Measurements from ENCODE around the gene GADD45B. TPM values are rescaled to one million over a fixed set of nuclear protein-coding genes. Genes with fewer than 3 reads are reported as not detected.
A peak's percentile ranks its signal among the peaks of the same experiment; 100 is the strongest.
"Not testable (repeated sequence)": the region's sequence is repeated elsewhere in the genome, so short reads cannot be mapped to it uniquely, and the experiment has no call there.

Gene GADD45B
- total RNA-seq, 1 donor from 2014 or later, result 16.9 TPM

DNA sequence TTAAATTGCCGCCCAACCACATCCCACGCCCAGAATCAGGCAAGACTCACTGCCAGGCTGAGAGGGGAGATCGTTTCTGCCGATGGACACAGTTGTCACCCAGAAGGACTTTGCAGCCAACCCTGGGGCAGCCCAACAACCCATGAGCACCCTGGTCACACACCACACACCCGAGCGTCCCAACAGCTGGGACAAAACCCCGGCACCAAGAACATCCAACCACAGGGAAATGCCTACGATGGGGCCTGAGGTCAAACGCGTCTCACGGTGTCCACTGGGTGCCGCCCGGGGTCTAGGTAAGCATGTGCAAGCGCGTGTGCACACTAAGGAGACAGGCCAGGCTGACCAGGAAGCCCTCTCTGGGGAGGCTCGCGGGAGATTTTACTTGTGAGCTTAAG lies 32.1 kb upstream of the GADD45B start:
- peak; percentile 86 for DNase-seq (ENCODE audit: low read depth)

GRCh38 chr19:2444251-2445002 lies 31.5 kb upstream of the GADD45B start:
- DNase-seq (ENCODE audit: low read depth), result no peak

GRCh38 chr19:2446381-2446780 lies 29.5 kb upstream of the GADD45B start:
- peak; percentile 100 for DNase-seq (ENCODE audit: low read depth)

- DNase-seq (ENCODE audit: low read depth), result peak; percentile 63
Observed at GRCh38 chr19:2449019-2449418, 26.9 kb upstream of the GADD45B start.

DNA sequence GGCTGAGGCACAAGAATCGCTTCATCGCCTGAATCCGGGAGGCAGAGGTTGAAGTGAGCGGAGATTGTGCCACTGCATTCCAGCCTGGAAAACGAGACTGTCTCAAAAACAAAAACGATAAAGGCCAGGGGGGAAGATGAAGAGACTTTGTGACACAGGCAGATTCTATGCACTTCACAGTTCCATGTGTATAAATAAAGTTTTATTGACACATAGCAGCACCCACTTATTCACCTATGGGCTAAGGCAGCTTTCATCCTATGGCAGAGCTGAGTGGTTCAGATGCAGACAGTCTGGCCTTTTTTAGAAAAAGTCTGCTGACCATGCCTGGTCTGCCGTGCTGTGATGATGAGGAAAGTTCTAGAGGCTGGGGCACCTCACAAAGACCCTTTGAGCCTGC lies 24.8 kb upstream of the GADD45B start:
- DNase-seq (ENCODE audit: low read depth), result no peak

GRCh38 chr19:2451741-2452140 lies 24.2 kb upstream of the GADD45B start:
- DNase-seq (ENCODE audit: low read depth), result no peak

GRCh38 chr19:2453431-2454025 lies 22.4 kb upstream of the GADD45B start:
- DNase-seq (ENCODE audit: low read depth), result peak; percentile 21

DNA sequence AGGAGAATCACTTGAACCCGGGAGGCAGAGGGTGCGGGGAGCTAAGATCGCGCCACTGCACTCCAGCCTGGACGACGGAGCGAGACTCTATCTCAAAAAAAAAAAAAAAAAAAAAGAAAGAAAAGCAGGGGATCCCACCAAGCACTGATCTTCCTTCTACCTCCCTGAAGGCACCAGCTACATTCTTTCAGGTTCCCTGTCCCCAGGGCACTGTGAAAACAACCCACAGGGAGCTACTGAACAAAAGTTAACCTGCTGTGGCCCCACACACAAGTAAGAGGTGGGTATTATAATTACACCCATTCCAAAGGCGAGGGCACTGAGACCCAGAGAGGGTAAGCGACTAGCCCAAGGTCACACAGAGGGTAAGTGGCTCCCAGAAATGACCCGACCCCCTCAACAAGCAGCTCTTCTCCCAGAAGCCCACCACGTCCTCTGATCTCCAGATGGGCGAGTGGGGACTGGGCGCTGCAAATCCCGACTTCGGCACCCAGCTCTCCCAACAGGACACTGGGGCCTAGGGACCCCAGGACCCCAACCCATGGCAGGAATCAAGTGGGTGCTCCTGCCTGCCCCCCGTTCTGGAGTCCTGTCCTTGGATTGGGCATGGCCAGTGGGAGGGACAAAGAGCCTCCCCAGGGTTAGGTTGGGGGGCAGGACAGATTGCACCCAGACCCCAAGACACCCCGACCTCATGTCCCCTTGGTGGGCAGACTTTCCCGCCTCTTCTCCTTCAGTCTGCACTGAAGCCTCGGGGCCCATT lies 21.5 kb upstream of the GADD45B start:
- DNase-seq (ENCODE audit: low read depth), result no peak

DNA sequence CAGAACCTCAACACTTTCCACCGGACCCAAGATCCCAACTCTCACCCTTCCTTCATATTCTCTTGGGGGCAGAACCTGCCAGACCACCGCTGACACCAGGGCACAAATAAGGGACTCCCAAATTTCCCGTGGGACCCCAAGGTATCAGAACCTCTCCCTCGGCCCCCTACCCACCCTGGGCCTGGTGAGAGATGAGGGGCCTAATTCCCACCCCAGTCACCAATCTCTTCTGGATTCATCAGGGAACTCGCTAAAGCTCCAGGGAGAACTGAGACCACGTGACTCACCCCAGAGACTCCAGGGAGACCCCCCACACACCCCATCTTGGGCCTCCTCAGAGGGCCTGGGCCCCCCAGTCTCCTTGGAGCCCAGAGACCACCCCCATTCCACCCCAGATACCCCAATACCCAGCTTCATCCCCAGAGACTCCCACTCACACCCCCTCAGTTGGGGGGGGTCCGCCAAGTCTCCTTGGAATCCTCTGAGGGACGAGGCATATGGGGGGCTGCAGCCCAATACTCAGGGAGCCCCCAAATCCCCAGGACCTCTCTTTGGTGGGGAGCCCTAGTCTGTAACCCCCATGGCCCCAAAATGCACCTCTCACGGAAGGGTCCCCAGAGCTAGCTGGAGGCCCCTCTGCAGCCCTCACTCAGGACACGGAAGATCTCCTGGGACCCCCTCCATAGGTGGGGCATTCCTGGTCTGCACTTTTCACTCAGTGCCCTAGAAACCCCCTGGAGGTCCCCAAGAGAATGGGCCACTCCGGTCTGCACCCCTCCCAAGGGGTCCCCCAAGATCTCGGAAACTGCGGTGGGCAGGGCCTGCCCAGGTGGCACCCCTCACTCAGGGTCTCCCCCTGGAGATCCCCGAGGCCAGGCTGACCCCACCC lies 20.7 kb upstream of the GADD45B start:
- no peak for DNase-seq (ENCODE audit: low read depth)

DNA sequence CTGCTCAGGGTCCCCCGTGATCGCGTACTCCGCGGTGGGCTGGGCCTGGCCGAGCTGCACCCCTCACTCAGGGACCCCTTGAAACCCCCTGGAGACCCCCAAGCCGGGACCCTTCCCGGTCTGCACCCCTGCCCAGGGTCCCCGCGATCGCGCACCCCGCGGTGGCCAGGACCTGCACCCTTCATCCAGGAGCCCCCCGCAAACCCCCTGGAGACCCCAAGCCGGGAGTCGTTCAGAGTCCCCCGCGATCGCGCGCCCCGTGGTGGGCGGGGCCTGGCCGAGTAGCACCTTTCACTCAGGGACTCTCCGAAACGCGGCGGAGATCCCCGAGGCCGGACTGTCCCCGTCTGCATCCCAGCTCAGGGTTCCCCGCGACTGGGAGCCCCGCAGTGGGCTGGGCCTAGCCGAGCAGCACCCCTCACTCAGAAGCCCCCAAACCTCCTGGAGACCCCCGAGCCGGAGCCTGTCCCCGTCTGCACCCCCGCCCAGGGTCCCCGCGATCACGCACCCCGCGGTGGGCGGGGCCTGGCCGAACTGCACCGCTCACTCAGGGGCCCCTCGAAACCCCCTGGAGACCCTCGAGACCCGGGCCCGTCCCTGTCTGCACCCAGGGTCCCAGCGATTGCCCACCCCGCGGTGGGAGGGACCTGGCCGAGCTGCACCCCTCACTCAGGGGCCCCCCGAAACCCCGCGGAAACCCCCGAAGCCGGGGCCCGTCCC lies 19.9 kb upstream of the GADD45B start:
- DNase-seq (ENCODE audit: low read depth), result no peak

- no peak for DNase-seq (ENCODE audit: low read depth)
Observed at GRCh38 chr19:2457394-2458037, 18.4 kb upstream of the GADD45B start.

- no peak for DNase-seq (ENCODE audit: low read depth)
Observed at GRCh38 chr19:2458054-2458453, 17.9 kb upstream of the GADD45B start.

DNA sequence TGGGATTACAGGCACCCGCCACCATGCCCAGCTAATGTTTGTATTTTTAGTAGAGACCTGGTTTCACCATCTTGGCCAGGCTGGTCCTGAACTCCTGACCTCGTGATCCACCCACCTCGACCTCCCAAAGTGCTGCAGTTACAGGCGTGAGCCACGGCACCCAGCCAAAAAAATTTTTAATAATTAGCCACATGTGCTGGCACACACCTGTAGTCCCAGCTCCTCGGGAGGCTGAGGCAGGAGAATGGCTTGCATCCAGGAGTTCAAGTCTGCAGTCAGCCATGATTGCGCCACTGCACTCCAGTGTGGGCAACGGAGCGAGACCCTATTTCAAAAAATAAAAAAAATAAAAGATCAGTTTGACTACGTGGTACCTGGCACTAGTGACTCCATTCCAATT lies 17.2 kb upstream of the GADD45B start:
- DNase-seq (ENCODE audit: low read depth), result not testable (repeated sequence)

GRCh38 chr19:2460245-2460644 lies 15.7 kb upstream of the GADD45B start:
- DNase-seq (ENCODE audit: low read depth), result no peak

DNA sequence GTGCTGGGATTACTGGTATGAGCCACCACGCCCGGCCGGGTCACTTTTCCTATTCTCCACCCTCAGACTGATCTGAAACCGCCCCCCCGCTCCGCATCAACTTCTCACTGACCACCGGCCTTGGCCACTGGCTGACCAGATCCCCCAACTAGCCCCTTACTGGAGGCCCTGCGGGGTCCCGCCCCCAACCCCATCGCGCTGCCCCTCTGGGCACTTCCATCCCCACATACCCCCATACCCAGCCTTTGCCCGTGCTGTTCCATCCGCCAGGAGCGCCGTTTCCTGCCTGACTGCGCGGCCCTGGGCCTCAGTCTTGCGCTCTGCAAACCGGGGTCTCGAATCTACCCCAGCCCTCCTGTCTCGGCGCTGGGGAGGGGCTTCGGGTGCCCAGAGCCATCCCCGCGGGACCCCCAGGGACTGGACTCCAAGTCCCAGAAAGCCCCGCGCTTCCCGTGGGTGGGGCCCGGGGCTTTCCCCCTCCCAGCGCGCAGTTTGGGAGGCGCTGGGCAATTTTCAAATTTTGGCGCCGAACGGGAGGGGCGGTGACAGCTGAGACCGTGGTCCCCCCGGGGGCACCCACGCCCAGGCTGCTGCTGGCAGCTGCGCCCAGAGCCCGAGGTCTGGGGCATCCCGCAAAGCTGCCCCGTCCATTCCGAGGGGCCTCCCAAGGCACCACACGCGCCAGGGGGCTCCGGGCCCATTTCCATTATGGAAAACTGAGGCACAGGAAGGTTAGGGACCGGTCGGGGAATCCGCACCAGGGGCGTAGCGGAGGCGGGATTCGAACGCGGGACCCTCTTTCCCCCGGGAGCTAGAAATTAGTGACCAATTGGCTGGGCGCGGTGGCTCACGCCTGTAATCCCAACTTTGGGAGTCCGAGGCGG lies 13.9 kb upstream of the GADD45B start:
- DNase-seq (ENCODE audit: low read depth), result peak; percentile 79

- DNase-seq (ENCODE audit: low read depth), result peak; percentile 96
Observed at GRCh38 chr19:2462635-2463421, 13.1 kb upstream of the GADD45B start.

DNA sequence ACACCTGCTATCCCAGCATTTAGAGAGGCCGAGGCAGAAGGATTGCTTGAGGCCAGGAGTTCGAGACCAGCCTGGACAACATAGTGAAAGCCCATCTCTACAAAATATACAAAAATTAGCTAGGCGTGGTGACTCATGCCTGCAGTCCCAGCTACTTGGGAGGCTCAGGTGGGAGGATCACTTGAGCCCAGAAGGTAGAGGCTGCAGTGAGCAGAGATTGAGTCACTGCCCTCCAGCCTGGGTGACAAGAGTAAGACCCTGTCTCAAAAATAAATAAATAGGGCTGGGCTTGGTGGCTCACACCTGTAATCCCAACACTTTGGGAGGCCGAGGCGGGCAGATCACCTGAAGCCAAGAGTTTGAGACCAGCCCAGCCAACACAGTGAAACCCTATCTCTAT lies 12.2 kb upstream of the GADD45B start:
- DNase-seq (ENCODE audit: low read depth), result not testable (repeated sequence)

DNA sequence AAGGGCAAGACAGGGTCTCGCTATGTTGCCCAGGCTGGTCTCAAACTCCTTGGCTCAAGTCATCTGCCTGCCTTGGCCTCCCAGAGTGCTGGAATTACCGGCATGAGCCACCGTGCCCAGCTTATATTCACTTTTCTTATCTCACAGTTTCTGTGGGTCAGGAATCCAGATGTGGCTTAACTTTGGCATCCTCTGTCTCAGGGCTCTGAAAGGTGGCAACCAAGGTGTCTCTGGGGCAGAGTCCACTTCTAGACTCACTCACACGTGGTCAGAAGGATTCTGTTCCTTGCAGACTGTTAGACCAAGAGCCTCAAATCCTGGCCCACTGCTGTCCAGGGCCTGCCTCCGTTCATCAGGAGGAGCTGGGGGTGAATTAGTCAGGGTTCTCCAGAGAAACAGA lies 11.5 kb upstream of the GADD45B start:
- DNase-seq (ENCODE audit: low read depth), result no peak

Data from myocyte (in vitro differentiated cells).